HepG2 (cell line): ENCODE results near the gene AGBL2. TPM values are rescaled to one million over a fixed set of nuclear protein-coding genes. Genes with fewer than 3 reads are reported as not detected.

ENCODE experiments used
- ATAC-seq: fragments of 200-7000 bp; cut with Tn5 transposase; 3 replicates; pipeline ENCODE4 v1.9.1; 2020; ENCODE audit warnings: mild to moderate bottlenecking, moderate library complexity
- BruUV-seq: library from RNA; stranded (reverse); fragments of 400-500 nt; replicated peaks from 2 replicates; lab custom pipeline; 2021; lab: Mats Ljungman, UMichigan
- CTCF ChIA-PET: fragments of 300-600 bp; formaldehyde crosslinking; extraction: SDS; loops from one replicate; lab custom pipeline; 2021; ENCODE audit warnings: low total read pairs, inconsistent platforms, low intra/inter-chr PET ratio; lab: Yijun Ruan, JAX
- POLR2A ChIA-PET: fragments of 350-600 bp; sonication (Branson Sonifier 250); formaldehyde crosslinking; loops from one replicate; lab custom pipeline; 2020; ENCODE audit warnings: antibody characterized with exemption, inconsistent platforms; lab: Yijun Ruan, JAX
- DNase-seq: peaks from one replicate; pipeline ENCODE4 v3.0.0-alpha.2; 2015; ENCODE audit warnings: low spot score
- FAIRE-seq: peaks from 3 replicates; lab custom pipeline; 2011; peaks lifted over from hg19 to GRCh38; lab: Jason Lieb, UNC
- H2AFZ ChIP-seq: one replicate; pipeline ENCODE4 v1.6.1; 2011; ENCODE audit warnings: low read length, inconsistent platforms
- H3K27ac ChIP-seq: fragments of 300-600 bp; 3 replicates; pipeline ENCODE4 v1.8.0; 2011; ENCODE audit warnings: mixed run types, mild to moderate bottlenecking, mixed read lengths, low read length, inconsistent platforms; ENCODE audit not compliant: insufficient read depth; ENCODE audit errors: extremely low read length
- H3K27me3 ChIP-seq, 2 experiments: fragments of 200-600 bp in 1 of 2; 2 replicates in 1 of 2; 3 replicates in 1 of 2; pipeline versions ENCODE4 v1.6.0 to v1.8.0; 2011; ENCODE audit warnings: low read length in 2 of 2, mild to moderate bottlenecking in 2 of 2, moderate library complexity in 2 of 2, inconsistent platforms in 1 of 2; ENCODE audit not compliant: insufficient read depth in 2 of 2, control insufficient read depth in 1 of 2
- H3K36me3 ChIP-seq, 2 experiments: fragments of 200-600 bp in 1 of 2; replicated peaks in 1 of 2; 2 replicates in 1 of 2; 3 replicates in 1 of 2; pipeline versions ENCODE4 v1.5.1 to v1.8.0; 2011; ENCODE audit warnings: low read length in 2 of 2, inconsistent platforms in 1 of 2; ENCODE audit not compliant: insufficient read depth in 2 of 2, control insufficient read depth in 1 of 2
- H3K4me1 ChIP-seq: 2 replicates; pipeline ENCODE4 v1.5.1; 2012; ENCODE audit warnings: low read length, inconsistent platforms; ENCODE audit not compliant: insufficient read depth
- H3K4me2 ChIP-seq: 2 replicates; pipeline ENCODE4 v1.6.0; 2011; ENCODE audit warnings: low read depth, low read length, inconsistent platforms
- H3K4me3 ChIP-seq, 3 experiments: fragments of 200-600 bp in 1 of 3; sonication (generic), shearing (Covaris generic) in 1 of 3; replicated peaks in 1 of 3; 2 replicates each; pipeline ENCODE4 v1.5.1; 2011 to 2016; ENCODE audit warnings: low read length in 3 of 3, inconsistent platforms in 2 of 3, low read depth in 2 of 3, mild to moderate bottlenecking in 2 of 3, control low read depth in 1 of 3, mixed read lengths in 1 of 3; ENCODE audit not compliant: insufficient read depth in 1 of 3
- H3K79me2 ChIP-seq: one replicate; pipeline ENCODE4 v1.6.1; 2011; ENCODE audit warnings: low read length, inconsistent platforms; ENCODE audit not compliant: insufficient read depth
- H3K9ac ChIP-seq: 2 replicates; pipeline ENCODE4 v1.6.0; 2011; ENCODE audit warnings: mild to moderate bottlenecking, low read depth, low read length, inconsistent platforms; ENCODE audit not compliant: insufficient read depth
- H3K9me3 ChIP-seq: 2 replicates; pipeline ENCODE4 v1.5.1; 2012; ENCODE audit warnings: mild to moderate bottlenecking, low read length
- H4K20me1 ChIP-seq: 2 replicates; pipeline ENCODE4 v1.6.0; 2011; ENCODE audit warnings: inconsistent platforms, mild to moderate bottlenecking, low read length, moderate library complexity; ENCODE audit not compliant: insufficient read depth
- CCAR2 ChIP-seq: fragments of 200-400 bp; formaldehyde crosslinking; optimal IDR thresholded peaks from 2 replicates; pipeline ENCODE3; 2018; ENCODE audit warnings: low read depth, mild to moderate bottlenecking, low read length, moderate library complexity
- DMAP1 ChIP-seq: IDR thresholded peaks from 2 replicates; pipeline ENCODE4 v1.6.1; 2016
- DPF2 ChIP-seq: sonication (generic); formaldehyde crosslinking; IDR thresholded peaks from 2 replicates; pipeline ENCODE4 v1.4.0; 2020; ENCODE audit warnings: mild to moderate bottlenecking, low read depth, missing genetic modification reagents, borderline replicate concordance
- EEA1 ChIP-seq: sonication (generic); formaldehyde crosslinking; IDR thresholded peaks from 2 replicates; pipeline ENCODE4 v1.5.1; 2020; ENCODE audit warnings: mild to moderate bottlenecking, missing genetic modification reagents, borderline replicate concordance
- GTF3A ChIP-seq: sonication (generic); formaldehyde crosslinking; conservative IDR thresholded peaks from 2 replicates; pipeline ENCODE4 v1.4.0; 2020; ENCODE audit warnings: mild to moderate bottlenecking, missing genetic modification reagents
- HMG20B ChIP-seq: conservative IDR thresholded peaks from 2 replicates; pipeline ENCODE4 v1.6.1; 2016; ENCODE audit warnings: missing genetic modification reagents, missing compliant biosample characterization
- IRX3 ChIP-seq: sonication (generic); formaldehyde crosslinking; IDR thresholded peaks from 2 replicates; pipeline ENCODE4 v1.8.1; 2023; ENCODE audit warnings: mild to moderate bottlenecking, low read depth, missing genetic modification reagents, borderline replicate concordance
- KDM5A ChIP-seq: fragments of 200-600 bp; sonication (generic); IDR thresholded peaks from 2 replicates; pipeline ENCODE4 v1.7.0; 2018; ENCODE audit warnings: antibody characterized with exemption, mild to moderate bottlenecking, low read length, borderline replicate concordance
- MAFF ChIP-seq: IDR thresholded peaks from 2 replicates; pipeline ENCODE4 v1.6.1; 2011; ENCODE audit warnings: low read depth, low read length, improper control_type of control experiment
- MZF1 ChIP-seq: sonication (generic); formaldehyde crosslinking; IDR thresholded peaks from 2 replicates; pipeline ENCODE4 v1.8.1; 2023; ENCODE audit warnings: mild to moderate bottlenecking, missing genetic modification reagents, borderline replicate concordance
- NCOA5 ChIP-seq: sonication (generic); formaldehyde crosslinking; IDR thresholded peaks from 2 replicates; pipeline ENCODE4 v1.4.0; 2020; ENCODE audit warnings: missing genetic modification reagents
- PCBP1 ChIP-seq: fragments of 200-400 bp; formaldehyde crosslinking; IDR thresholded peaks from 2 replicates; pipeline ENCODE4 v1.6.1; 2017; ENCODE audit warnings: mild to moderate bottlenecking, low read depth, low read length, borderline replicate concordance
- SIX4 ChIP-seq: sonication (generic); formaldehyde crosslinking; IDR thresholded peaks from 2 replicates; pipeline ENCODE4 v1.4.0; 2020; ENCODE audit warnings: missing genetic modification reagents
- SMARCE1 ChIP-seq: fragments of 450-650 bp; IDR thresholded peaks from 2 replicates; pipeline ENCODE4 v1.6.1; 2017; ENCODE audit warnings: borderline replicate concordance
- SNAPC2 ChIP-seq: sonication (generic); formaldehyde crosslinking; IDR thresholded peaks from 2 replicates; pipeline ENCODE4 v1.8.1; 2022; ENCODE audit warnings: mild to moderate bottlenecking, missing genetic modification reagents
- SOX5 ChIP-seq: IDR thresholded peaks from 2 replicates; pipeline ENCODE4 v1.6.1; 2016; ENCODE audit warnings: borderline replicate concordance
- ZFP41 ChIP-seq: sonication (generic); formaldehyde crosslinking; IDR thresholded peaks from 2 replicates; pipeline ENCODE4 v1.4.0; 2020; ENCODE audit warnings: mild to moderate bottlenecking, missing genetic modification reagents, borderline replicate concordance
- ZNF205 ChIP-seq: IDR thresholded peaks from 2 replicates; pipeline ENCODE4 v1.6.1; 2018; ENCODE audit warnings: missing biosample characterization, missing genetic modification reagents
- ZNF343 ChIP-seq: sonication (generic); formaldehyde crosslinking; IDR thresholded peaks from 2 replicates; pipeline ENCODE4 v1.4.0; 2020; ENCODE audit warnings: mild to moderate bottlenecking, missing genetic modification reagents
- ZNF432 ChIP-seq: sonication (generic); formaldehyde crosslinking; IDR thresholded peaks from 2 replicates; pipeline ENCODE4 v1.5.0; 2020; ENCODE audit warnings: missing genetic modification reagents, mild to moderate bottlenecking, borderline replicate concordance
- ZNF441 ChIP-seq: sonication (generic); formaldehyde crosslinking; IDR thresholded peaks from 2 replicates; pipeline ENCODE4 v1.7.0; 2021; ENCODE audit warnings: missing genetic modification reagents, borderline replicate concordance
- ZNF629 ChIP-seq: sonication (generic); formaldehyde crosslinking; conservative IDR thresholded peaks from 2 replicates; pipeline ENCODE4 v1.5.0; 2020; ENCODE audit warnings: missing genetic modification reagents
- ZNF746 ChIP-seq: sonication (generic); formaldehyde crosslinking; IDR thresholded peaks from 2 replicates; pipeline ENCODE4 v1.8.0; 2022; ENCODE audit warnings: mild to moderate bottlenecking, missing genetic modification reagents
- WGBS: methylation state at CpG from one replicate; pipeline ENCODE4 v1.1.6; 2017; ENCODE audit warnings: low lambda C conversion rate; 5-methylcytosine and 5-hydroxymethylcytosine counted together
- in situ Hi-C: cut with HindIII; loops from 2 replicates; pipeline ENCODE4 v1.10.0; 2017; ENCODE audit warnings: low pct_unique_long_range_greater_than_20kb; ENCODE audit not compliant: extremely low pct_ligation_motif_present
- intact Hi-C: fragments of 100-400 bp; cut with micrococcal nuclease; formaldehyde crosslinking; loops from one replicate; pipeline ENCODE4 v1.10.0; 2022; ENCODE audit not compliant: unreplicated experiment
- polyA plus RNA-seq, 8 experiments: library from polyadenylated mRNA; depleted of rRNA in 3 of 8; stranded (reverse) in 7 of 8; unstranded in 1 of 8; fragments of >200 nt; fragmentation: Illumina TruSeq in 4 of 8; extraction: Trizol in 4 of 8; gene quantifications; 2 replicates each; pipeline versions ENCODE4 v1.2.1 to v1.2.3, GENCODE V29; 2011 to 2016; ENCODE audit warnings: low read depth in 4 of 8, missing spikeins in 1 of 8, mixed read lengths in 1 of 8; ENCODE audit not compliant: insufficient read depth in 1 of 8
- total RNA-seq, 5 experiments: library from RNA; depleted of rRNA; stranded (reverse); fragments of >200 nt; fragmentation: Illumina TruSeq; extraction: Trizol; gene quantifications; 2 replicates each; pipeline ENCODE4 v1.2.3, GENCODE V29; 2016; ENCODE audit warnings: low read depth in 1 of 5

Gene AGBL2
- total and polyA plus RNA-seq, 2 of the 13 experiments (the other 11 are each of a cell fraction or from before 2014, with no cell fraction given): 1.6 to 5.7 TPM

- TF ChIP-seq ZNF432 (CRISPR knock-in tag): no peak
- TF ChIP-seq HMG20B: no peak
- TF ChIP-seq ZNF629 (CRISPR knock-in tag): no peak
Observed at GRCh38 chr11:47691979-47692378, 23.2 kb downstream of the AGBL2 start (continued).

GRCh38 chr11:47689480-47689879 is 25.7 kb downstream of the AGBL2 start:
- no peak overlapping the region for H3K4me2 ChIP-seq
- no peaks in the 10 kb centered on the region for H3K4me1 ChIP-seq
- FAIRE-seq (no peak), DNase-seq (no peak), ATAC-seq (no peak)
- CTCF ChIA-PET: no interaction called here
- H4K20me1 ChIP-seq: no peaks in the 10 kb centered on the region
- no peak for TF ChIP-seq NCOA5 (CRISPR knock-in tag)
- TF ChIP-seq IRX3: no peak
- TF ChIP-seq SMARCE1: no peak
- TF ChIP-seq DMAP1 (CRISPR knock-in tag): no peak
- no peak for TF ChIP-seq GTF3A (CRISPR knock-in tag)
- no peak for TF ChIP-seq ZNF205
- TF ChIP-seq ZNF746 (CRISPR knock-in tag): no peak
- no peak for TF ChIP-seq CCAR2
- TF ChIP-seq KDM5A: no peak
- no peak for TF ChIP-seq ZNF343 (CRISPR knock-in tag)
- no peak for TF ChIP-seq SIX4
- no peak for TF ChIP-seq DPF2
- TF ChIP-seq SNAPC2 (CRISPR knock-in tag): no peak
- TF ChIP-seq PCBP1: no peak
- TF ChIP-seq ZNF441 (CRISPR knock-in tag): no peak
- no peak for TF ChIP-seq MZF1 (CRISPR knock-in tag)
- TF ChIP-seq ZFP41 (CRISPR knock-in tag): no peak
- TF ChIP-seq SOX5 (CRISPR knock-in tag): no peak
- no peak for TF ChIP-seq EEA1 (CRISPR knock-in tag)
- TF ChIP-seq MAFF: no peak
- H3K9me3 ChIP-seq: no peaks in the 10 kb centered on the region
- in situ Hi-C loops: no loop called here
- no peak overlapping the region for H3K4me3 ChIP-seq
- no peak overlapping the region for H3K9ac ChIP-seq
- 76% methylated on average over 5 of the region's 5 CpGs for WGBS
- intact Hi-C loops: no loop called here
- H3K79me2 ChIP-seq: no peaks in the 10 kb centered on the region
- no peak overlapping the region for H3K27ac ChIP-seq
- H3K36me3 ChIP-seq: no peaks in the 10 kb centered on the region
- POLR2A ChIA-PET: no interaction called here
- H2AFZ ChIP-seq: no peak overlapping the region
- BruUV-seq: no TSS peak
- no peaks in the 10 kb centered on the region for H3K27me3 ChIP-seq
